Stimulated activated CD8-positive, alpha-beta memory T cell treated with anti-CD3 and anti-CD28 coated beads, Interleukin-12 subunit alpha, Interleukin-12 subunit beta, amount 100 ng/mL, for 24 hours (primary cell): ENCODE results near the gene ZNF554.
"Not testable (repeated sequence)": the region's sequence is repeated elsewhere in the genome, so short reads cannot be mapped to it uniquely, and the experiment has no call there.

Experiments used
- DNase-seq: peaks from one replicate; pipeline ENCODE4 v3.0.0-alpha.2; 2020; ENCODE audit errors: extremely low read depth

Gene ZNF554

DNA sequence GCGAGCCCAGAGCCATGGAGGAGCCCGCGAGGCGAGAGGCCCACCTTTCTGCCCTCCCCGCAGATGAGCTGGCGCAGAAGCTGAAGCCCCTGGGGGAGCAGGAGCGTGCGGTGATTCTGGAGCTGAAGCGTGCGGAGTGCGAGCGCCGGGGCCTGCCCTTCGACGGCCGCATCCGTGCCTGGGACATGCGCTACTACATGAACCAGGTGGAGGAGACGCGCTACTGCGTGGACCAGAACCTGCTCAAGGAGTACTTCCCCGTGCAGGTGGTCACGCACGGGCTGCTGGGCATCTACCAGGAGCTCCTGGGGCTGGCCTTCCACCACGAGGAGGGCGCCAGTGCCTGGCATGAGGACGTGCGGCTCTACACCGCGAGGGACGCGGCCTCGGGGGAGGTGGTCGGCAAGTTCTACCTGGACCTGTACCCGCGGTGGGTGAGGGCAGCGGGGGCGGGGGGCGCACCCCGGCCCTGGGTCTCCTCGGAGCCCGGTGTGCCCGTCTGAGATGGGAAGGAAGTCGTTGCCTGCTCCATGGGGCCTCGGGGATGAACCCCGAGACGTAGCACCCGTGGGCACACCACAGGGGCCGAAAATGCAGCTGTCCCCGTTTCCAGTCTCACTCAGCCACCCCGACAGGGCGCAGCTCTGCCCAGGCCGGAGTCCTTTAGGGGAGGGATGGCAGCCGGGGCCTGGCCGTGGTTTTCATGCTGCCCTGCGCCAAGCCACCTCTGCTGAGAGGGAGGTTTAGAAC is 12.1 kb upstream of the ZNF554 start:
- DNase-seq, result no peak

DNA sequence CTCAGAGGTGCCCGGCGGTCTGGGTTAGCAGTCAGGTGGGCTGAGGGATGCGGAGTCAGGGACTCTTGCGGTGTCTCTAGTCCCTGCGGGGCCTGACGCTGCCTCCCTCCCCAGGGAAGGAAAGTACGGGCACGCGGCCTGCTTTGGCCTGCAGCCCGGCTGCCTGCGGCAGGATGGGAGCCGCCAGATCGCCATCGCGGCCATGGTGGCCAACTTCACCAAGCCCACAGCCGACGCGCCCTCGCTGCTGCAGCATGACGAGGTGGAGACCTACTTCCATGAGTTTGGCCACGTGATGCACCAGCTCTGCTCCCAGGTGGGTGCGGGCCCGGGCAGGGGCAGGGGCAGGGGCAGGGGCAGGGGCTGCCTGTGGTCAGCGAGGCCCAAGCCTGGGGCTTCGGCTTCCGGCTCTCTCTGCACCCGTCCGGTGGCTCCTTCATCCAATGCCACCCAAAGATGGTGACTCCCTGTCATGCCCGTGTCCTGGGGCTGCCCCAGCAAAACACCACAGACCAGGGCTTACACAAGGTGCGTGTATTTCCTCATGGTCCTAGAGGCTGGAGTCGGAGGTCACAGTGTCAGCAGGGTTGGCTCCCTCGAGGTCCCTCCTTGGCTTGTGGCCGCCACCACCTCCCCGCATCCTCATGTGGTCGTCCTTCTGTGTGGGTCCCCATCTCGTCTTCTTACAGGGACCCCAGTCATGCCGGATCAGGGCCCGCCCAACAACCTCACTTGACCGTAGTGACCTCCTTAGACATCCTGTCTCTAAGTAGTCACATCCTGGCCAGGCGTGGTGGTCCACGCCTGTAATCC is 11.3 kb upstream of the ZNF554 start:
- DNase-seq, result no peak

DNA sequence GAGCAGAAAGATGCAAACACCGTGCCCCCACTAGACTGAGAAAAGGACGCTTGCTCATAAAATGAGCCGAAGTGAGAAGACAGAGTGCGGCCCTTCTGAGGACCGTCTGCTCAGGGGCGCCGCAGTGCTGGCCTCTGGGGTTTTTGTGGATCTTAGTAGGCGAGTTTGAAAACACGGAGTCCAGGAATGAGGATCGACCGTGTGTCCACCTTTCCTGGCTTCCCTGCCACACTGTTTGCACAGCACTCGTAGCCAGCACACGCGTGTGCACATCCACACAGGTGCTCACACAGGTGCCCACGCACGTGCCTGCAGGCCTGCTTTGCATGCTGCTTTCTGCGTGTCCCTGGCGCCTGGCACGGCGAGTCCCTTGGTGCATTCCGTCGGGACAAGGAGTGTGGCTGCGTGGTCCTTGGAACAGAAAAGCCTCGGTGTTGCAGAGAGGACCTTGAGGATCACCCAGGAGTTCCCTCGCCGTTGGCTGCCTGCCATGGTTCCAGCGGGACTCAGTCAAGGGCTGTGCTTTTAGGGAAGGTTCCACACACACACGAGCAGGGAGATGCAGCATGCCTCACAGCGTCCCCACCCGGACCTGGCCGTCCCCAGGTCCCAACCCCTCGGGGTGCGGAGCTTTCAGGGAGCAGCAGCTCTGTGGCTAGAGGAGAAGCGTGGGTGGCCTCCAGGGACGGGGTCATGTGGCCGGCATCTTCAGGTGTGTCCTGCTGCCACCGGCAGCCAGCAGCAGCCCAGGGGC is 10.1 kb upstream of the ZNF554 start:
- DNase-seq, result no peak

DNA sequence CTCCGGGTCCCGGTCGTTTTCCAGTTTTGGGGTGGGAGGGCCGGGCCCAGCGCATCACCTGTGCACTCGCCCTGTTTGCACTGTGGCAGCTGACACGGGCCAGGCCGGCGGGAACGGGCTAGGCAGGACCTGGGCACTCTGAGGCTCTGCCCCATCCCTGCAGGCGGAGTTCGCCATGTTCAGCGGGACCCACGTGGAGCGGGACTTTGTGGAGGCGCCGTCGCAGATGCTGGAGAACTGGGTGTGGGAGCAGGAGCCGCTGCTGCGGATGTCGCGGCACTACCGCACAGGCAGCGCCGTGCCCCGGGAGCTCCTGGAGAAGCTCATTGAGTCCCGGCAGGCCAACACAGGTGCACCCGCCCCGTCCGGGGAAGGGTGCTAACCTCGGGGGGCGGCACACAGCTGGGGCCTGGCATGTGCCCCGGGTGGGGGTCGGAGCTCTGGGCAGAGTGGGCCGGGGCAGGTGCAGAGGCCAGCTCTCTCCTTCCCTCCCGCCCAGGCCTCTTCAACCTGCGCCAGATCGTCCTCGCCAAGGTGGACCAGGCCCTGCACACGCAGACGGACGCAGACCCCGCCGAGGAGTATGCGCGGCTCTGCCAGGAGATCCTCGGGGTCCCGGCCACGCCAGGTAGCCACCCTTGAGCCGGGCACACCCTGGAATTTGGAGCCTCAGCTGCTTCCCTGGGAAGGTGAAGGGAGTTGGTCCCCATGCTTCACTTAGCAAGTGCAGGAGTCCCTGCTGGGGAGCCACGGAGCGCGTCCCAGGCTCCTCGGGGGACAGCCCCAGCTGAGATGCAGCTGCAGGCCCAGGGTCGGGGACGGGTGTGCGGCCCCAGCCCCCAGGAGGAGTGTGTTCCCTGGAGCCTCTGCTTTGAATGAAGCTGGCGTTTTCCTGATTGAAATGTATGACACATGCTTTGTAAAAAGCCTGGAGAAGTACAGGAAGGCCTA is 9.3 kb upstream of the ZNF554 start:
- DNase-seq, result no peak

DNA sequence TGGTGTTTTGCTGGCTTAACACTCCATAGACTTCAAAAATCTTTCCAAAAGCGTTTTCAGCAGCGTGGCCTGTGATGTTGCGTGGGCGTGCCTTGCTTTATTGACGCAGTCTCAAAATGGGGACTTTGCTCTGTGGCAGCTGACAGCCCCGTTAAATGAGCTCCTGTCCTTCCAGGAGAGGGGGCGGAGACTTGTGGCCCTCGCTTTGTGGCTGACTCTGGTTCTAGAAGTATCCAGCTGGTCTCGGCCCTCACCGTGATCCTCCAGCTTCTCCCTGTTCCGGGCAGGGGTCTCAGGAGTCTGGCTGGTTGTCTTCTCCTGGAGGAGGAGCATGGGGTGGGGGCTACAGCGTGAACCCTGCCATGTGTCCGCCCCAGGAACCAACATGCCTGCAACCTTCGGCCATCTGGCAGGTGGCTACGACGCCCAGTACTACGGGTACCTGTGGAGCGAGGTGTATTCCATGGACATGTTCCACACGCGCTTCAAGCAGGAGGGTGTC is 8.4 kb upstream of the ZNF554 start:
- no peak for DNase-seq

DNA sequence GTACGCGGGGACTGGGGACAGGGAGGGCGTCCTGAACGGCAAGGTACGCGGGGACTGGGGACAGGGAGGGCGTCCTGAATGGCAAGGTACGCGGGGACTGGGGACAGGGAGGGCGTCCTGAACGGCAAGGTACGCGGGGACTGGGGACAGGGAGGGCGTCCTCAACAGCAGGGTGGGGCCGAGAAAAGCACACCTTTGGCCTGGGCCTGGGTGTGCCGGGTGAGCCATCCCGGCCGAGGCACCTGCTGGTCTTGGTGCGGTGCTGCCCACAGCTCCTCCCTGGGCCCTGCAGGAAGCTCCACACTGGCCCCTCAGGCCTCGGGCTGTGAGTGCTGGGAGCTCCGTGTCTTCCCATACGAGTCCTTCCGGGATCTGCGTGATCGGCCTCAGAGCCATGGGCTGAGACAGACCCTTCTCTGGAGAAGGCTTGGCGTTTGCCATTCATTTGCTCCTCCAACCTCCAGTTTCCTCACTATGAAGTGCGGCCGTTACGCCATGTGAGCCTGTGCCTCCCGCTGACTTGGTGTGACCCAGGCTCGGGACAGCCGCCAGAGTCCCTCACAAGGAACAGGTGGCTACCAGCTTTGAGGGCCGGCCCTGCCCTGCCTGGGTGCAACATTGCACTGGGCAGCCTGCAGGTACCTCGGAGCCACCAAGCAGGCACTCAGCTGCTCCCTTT is 7.8 kb upstream of the ZNF554 start:
- no peak for DNase-seq

DNA sequence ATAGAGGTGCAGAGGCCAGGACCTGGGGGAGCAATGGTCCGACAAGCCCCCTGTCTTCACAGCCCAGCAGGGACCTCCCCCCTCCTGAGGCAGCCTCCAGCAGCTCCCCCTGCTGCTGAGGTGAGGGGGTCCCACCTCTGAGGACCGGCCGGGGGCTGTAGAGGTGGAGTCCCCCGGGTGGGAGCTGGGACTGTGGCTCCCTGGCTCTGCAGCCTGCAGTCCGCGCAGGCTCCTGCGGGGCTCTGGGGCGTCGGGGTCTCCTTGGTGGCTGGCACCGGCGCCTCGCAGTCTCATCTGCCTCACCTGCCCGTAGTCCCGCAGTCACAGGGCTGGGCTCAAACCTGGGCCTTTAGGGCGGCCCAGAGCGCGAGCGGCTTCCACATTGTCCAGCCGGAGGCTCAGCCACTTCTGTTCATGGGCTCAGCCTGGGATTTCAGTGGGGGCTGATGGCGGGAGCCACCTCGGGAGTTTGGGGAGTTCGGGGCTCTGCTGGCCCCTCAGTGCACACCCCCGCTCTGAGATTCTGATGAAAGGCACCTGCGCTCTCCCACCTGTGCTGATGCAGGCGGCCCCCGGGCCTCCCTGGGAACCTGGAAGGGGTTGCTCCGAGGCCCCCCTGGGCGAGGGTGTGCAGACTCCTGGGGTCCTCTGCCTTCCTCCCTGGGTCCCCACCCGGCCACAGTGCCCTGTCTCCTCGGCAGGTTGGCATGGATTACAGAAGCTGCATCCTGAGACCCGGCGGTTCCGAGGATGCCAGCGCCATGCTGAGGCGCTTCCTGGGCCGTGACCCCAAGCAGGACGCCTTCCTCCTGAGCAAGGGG is 7.0 kb upstream of the ZNF554 start:
- no peak for DNase-seq

GRCh38 chr19:2813235-2814160 is 6.2 kb upstream of the ZNF554 start:
- no peak for DNase-seq

- DNase-seq, result no peak
These were observed 5.2 kb upstream of the ZNF554 start for GRCh38 chr19:2814426-2814825.

GRCh38 chr19:2815191-2815614 is 4.5 kb upstream of the ZNF554 start:
- DNase-seq, result no peak

DNA sequence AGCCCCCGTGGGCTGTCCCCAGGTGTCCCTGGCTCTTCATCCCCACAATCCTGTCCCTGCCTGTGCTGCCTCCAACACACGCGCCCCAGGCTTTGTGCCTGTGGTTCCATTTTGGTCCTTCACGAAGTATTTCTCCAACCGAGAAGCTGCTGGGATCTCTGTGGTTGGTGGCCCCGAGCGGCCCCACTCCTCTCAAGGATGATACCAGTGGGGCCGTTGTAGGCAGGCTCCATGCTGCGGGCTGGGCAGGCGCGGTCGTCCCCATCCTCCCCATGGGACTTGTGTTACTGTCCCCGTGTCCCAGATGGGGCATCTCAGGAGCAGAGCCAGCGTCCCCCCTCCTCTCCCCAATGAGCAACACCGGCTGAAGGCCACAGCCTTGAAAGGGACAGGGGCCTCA is 3.7 kb upstream of the ZNF554 start:
- no peak for DNase-seq

- no peak for DNase-seq
These were observed 3.0 kb upstream of the ZNF554 start for GRCh38 chr19:2816641-2817040.

- DNase-seq, result not testable (repeated sequence)
These were observed 2.3 kb upstream of the ZNF554 start for GRCh38 chr19:2817237-2817829.

GRCh38 chr19:2820112-2820702 is 539 bp downstream of the ZNF554 start:
- no peak for DNase-seq

DNA sequence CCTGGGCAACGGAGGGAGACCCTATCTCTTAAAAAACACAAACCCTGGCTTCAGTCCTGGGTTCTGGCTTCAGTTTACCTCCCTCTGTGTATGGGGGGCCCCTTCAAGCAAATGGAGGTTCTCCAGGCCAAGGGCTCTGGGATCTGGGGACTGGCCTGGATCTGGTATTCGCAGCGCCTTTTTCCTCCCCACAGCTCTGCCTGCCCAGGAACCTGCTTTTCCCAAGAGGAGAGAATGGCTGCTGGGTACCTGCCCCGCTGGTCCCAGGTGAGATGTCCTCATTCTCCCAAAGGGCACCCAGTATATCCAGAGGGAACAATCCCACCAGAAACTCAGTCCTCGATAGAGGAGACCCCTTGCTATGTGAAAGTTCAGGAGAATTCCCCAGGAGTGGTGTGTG is 3.2 kb downstream of the ZNF554 start:
- no peak for DNase-seq

DNA sequence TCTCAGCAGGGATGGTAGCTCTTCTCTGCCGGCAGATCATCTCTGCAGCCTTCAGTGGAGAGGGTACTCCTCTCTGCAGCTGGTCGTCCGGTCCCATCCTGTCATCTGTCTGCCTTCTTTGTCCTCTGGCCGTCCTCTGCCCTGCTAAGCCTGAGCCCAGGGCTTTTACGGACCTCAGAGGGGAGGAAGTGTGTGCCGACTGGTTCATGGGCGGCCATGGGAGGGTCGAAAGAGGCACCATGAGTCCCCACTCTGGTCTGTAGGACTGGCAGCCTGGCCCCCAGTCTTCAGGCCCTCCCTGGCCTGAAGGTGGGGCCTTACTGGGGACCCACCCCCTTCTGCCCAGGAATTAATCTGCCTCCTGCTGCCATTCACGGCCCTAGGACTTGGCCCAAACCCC is 4.0 kb downstream of the ZNF554 start:
- no peak for DNase-seq

GRCh38 chr19:2824129-2824528 is 4.5 kb downstream of the ZNF554 start:
- no peak for DNase-seq

DNA sequence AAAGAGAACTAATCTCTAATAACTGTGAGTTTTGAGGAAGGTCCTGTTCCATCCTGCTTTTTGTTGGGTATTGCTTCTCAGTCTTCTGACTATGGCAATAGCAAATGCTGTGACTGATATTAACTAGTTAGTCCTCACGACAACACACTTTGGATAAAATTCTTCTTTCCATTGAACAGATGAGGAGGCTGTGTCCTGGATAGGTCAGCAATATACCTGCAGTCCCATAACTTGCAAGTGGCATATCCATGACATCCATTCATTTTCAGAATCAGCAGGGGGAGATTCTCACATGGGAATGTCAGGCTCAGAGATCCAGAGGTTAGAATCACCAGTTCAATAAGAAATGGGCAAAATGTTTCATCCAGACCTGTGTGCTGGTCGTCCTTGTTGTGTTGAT is 7.4 kb downstream of the ZNF554 start:
- DNase-seq, result no peak
